Measurements from ENCODE around the gene CFHR4. TPM values are rescaled to one million over a fixed set of nuclear protein-coding genes. Genes with fewer than 3 reads are reported as not detected.

Gene CFHR4
- total RNA-seq, 1 donor from 2014 or later: not detected

- no peak overlapping the region for H3K4me3 Mint-ChIP-seq (ENCODE audit: low read depth)
- no peaks in the 10 kb centered on the region for H3K27me3 Mint-ChIP-seq
- no peak for TF ChIP-seq CTCF (IDR thresholded peaks at IDR 0.05; ENCODE audit: unreplicated experiment)
Observed at GRCh38 chr1:196951711-196952394, 64.0 kb downstream of the CFHR4 start.

GRCh38 chr1:196954778-196955177, 66.9 kb downstream of the CFHR4 start:
- Mint-ChIP-seq H3K27ac (no peak overlapping the region), H3K36me3 (ENCODE audit: insufficient read depth) (no peaks in the 10 kb centered on the region), H3K4me1 (ENCODE audit: low read depth) (no peaks in the 10 kb centered on the region), H3K4me3 (ENCODE audit: low read depth) (no peak overlapping the region), H3K9me3 (ENCODE audit: low read depth) (no peaks in the 10 kb centered on the region), H3K27me3 (no peaks in the 10 kb centered on the region)
- TF ChIP-seq CTCF (IDR thresholded peaks at IDR 0.05; ENCODE audit: unreplicated experiment): no peak
- no peak for DNase-seq (ENCODE audit: low spot score, unreplicated experiment)

More at GRCh38 chr1:196951711-196952394, 64.0 kb downstream of the CFHR4 start:
- H3K4me1 Mint-ChIP-seq (ENCODE audit: low read depth): no peaks in the 10 kb centered on the region
- H3K9me3 Mint-ChIP-seq (ENCODE audit: low read depth): no peaks in the 10 kb centered on the region
- no peak for DNase-seq (ENCODE audit: low spot score, unreplicated experiment)
- no peaks in the 10 kb centered on the region for H3K36me3 Mint-ChIP-seq (ENCODE audit: insufficient read depth)
- no peak overlapping the region for H3K27ac Mint-ChIP-seq

GRCh38 chr1:196955926-196956325, 68.1 kb downstream of the CFHR4 start:
- H3K9me3 Mint-ChIP-seq (ENCODE audit: low read depth): no peaks in the 10 kb centered on the region
- H3K36me3 Mint-ChIP-seq (ENCODE audit: insufficient read depth): no peaks in the 10 kb centered on the region
- no peak overlapping the region for H3K4me3 Mint-ChIP-seq (ENCODE audit: low read depth)
- no peaks in the 10 kb centered on the region for H3K4me1 Mint-ChIP-seq (ENCODE audit: low read depth)
- H3K27me3 Mint-ChIP-seq: no peaks in the 10 kb centered on the region
- H3K27ac Mint-ChIP-seq: no peak overlapping the region
- no peak for DNase-seq (ENCODE audit: low spot score, unreplicated experiment)
- TF ChIP-seq CTCF (IDR thresholded peaks at IDR 0.05; ENCODE audit: unreplicated experiment): no peak

GRCh38 chr1:196960854-196961253, 73.0 kb downstream of the CFHR4 start:
- H3K9me3 Mint-ChIP-seq (ENCODE audit: low read depth): no peaks in the 10 kb centered on the region
- no peaks in the 10 kb centered on the region for H3K27me3 Mint-ChIP-seq
- H3K27ac Mint-ChIP-seq: no peak overlapping the region
- no peak for TF ChIP-seq CTCF (IDR thresholded peaks at IDR 0.05; ENCODE audit: unreplicated experiment)
- H3K4me1 Mint-ChIP-seq (ENCODE audit: low read depth): no peaks in the 10 kb centered on the region
- DNase-seq (ENCODE audit: low spot score, unreplicated experiment): no peak
- H3K4me3 Mint-ChIP-seq (ENCODE audit: low read depth): no peak overlapping the region
- H3K36me3 Mint-ChIP-seq (ENCODE audit: insufficient read depth): no peaks in the 10 kb centered on the region

Other genes with a start within 250 kb of the CFHR4 start
- gene CFH, start 236.0 kb upstream of the CFHR4 start, total RNA-seq: not detected in 2 replicates
- 0.31 and 0.55 TPM in 2 replicates for gene CFHR3, start 113.2 kb upstream of the CFHR4 start, total RNA-seq
- not detected in 2 replicates for gene CFHR1, start 68.3 kb upstream of the CFHR4 start, total RNA-seq
- gene CFHR2, start 55.7 kb downstream of the CFHR4 start, total RNA-seq: not detected in 2 replicates
- gene CFHR5, start 89.5 kb downstream of the CFHR4 start, total RNA-seq: not detected in 2 replicates
- not detected in 2 replicates for gene F13B, start 179.2 kb downstream of the CFHR4 start, total RNA-seq

Data from progenitor cell of endocrine pancreas (in vitro differentiated cells).